SIG-M5 (cell line): ENCODE measurements around the gene CLEC19A.

Experiments used
- DNase-seq: peaks from one replicate; lab custom pipeline; 2025; lab: John Stamatoyannopoulos, UW

The CLEC19A gene

DNA sequence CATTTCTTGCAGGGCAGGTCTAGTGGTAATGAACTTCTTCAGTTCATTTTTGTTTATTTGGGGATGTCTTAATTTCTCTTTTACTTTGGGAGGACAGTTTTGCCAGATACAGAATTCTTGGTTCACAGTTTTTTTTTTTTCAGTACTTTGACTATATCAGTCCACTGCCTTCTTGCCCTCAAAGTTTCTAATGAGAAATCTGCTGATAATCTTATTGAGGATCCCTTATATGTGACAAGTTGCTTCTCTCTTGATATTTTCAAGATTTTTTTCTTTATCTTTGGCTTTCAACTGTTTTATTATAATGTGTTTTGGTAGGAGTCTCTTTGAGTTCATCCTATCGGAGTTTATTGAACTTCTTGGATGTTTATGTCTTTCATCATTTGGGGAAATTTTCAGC is 42.8 kb downstream of the CLEC19A start:
- no peak for DNase-seq

DNA sequence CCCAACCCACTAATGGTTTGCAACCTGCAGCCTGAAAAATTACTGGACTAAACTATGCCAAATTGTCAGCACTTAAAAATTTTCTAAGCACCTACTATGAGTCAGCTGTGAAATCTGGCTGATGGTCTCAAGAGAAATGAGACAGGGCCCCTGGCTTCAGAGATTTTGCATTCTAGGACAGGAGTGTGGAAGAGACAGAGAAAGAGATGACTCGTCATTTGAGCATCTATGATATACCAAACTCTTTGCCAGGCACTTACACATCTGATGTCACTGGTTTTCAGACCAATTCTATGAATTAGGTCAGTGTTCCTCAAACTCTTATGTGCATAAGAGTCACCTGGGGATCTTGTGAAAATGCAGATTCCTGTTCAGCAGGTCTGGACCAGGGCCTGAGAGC is 44.4 kb downstream of the CLEC19A start:
- no peak for DNase-seq

DNA sequence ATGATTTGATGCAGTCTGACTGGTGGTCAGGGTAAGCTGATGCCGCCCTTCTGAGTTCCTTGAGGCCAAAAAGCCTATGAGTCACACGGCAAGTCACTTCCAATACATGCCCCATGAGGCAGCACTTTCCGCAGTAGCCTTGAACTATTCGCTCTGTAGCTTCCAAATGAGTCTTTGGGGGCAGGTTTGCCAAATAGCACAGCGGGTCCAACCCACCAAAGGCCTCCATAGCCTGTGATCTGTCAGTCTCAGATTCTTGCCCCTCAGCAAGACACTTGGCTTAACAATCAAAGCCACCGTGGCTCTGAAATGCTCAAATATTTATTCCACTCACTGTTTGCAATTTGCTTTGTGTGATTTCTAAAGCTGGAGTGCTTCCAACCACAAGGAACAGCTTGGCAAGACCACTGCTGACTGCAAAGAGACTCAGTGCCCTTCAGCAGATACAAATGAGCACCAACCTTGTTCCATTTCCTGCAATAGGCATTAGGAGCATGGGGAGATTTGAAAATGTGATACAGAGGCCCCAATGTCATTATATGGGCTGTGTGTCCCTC is 45.4 kb downstream of the CLEC19A start:
- DNase-seq, result no peak

DNA sequence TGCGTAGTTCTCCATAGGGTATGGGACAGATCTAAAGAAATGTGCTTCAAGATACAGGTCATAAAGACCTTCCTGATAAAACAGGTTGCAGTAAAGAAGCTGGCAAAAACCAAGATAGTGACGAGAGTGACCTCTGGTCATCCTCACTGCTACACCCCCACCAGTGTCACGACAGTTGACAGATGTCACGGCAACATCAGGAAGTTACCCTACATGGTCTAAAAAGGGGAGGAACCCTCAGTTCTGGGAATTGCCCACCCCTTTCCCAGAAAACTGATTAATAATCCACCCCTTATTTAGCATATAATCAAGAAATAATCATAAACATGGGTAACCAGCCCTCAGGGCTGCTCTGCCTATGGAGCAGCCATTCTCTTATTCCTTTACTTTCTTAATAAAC is 46.3 kb downstream of the CLEC19A start:
- DNase-seq, result no peak

DNA sequence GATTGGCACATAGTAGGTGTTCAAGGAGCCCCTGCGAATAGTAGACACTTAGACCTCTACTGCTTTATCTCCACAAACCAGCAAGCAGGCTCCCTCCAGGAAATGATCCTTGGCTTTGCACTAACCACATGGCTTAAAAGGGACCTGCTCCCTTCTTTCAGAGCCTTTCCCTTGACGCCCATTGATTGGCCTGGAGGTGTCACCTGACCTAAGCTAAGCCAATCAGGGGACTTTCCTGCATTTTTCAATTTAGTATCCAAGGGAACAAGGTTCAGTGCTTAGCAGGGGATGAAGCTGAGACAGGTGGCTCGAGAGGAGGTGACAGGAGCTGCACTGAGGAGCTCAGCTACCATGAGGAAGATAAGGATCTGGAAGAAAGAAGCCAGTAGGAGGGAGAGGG is 52.8 kb downstream of the CLEC19A start:
- DNase-seq, result no peak

DNA sequence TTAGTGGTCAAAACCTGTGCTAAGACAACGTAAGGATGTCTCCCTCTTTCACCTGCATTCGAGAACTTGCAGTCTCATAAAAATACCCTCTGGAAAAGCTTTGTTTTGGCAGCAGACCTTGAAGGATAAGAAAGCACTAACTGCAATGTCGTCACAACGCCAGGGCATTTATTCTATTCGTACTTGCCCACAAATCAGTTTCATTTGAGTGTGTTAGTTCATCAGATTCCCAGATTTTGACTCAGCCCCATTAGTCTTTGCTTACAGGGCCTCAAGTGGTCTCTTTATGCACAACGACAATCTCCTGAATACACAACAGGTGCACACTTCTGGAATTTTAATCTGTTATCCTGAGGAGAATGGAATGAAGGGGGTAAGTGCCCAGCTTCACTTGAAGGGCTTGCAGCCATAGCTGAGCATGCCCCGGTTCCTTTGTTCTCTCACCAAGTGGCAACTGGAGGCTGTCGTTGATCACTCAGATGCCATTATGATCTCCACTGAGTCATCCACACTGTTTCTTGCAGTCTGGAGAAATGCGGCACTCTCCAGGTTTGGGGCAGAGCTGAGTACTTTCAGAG is 58.8 kb downstream of the CLEC19A start:
- DNase-seq, result no peak

DNA sequence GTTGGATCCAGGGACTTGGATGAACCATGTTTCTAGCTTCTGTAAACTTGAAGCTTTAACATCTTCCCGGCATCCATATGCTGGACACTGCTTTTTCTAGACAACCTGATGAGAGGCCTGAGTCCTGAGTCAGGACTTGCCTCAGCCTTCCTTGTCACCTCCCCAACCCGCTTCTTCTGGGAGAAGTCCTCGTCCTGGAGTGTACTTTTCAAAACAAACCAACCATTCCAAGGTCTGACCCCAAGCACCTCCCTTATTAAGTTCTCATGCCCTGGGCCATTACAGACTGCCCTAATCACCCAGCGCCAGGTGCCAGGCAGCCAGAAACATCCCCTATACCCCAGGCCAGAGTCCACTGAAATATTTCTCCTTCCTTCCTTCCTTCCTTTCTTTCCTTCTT is 59.4 kb downstream of the CLEC19A start:
- DNase-seq, result no peak

DNA sequence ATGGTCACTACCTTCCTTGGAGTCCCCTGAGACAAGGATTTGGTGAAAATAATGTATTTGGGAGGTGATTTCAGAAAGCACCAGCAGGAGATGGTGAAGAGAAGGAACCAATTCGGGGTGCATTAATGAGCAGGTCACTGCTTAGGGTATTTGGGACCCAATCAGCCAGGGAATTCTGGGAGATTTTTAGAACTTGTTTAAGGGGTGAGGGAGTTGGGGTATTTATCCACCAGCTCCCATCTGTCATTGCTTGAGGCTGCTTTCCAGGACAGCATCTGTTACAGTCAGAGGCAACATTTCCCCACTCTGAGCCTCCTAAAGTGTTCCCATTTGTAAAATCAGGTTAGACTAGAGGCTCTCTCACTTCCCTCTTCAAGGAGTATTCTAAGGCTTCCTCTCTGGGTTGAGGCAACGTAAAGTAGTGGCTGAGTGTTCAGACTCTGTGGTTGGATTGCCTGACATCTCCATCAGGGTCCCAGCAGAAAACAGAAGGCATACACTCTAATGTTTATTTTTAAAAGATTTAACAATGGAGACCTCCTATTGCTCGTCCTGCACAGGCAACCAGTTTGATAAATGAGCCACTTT is 60.9 kb downstream of the CLEC19A start:
- no peak for DNase-seq

DNA sequence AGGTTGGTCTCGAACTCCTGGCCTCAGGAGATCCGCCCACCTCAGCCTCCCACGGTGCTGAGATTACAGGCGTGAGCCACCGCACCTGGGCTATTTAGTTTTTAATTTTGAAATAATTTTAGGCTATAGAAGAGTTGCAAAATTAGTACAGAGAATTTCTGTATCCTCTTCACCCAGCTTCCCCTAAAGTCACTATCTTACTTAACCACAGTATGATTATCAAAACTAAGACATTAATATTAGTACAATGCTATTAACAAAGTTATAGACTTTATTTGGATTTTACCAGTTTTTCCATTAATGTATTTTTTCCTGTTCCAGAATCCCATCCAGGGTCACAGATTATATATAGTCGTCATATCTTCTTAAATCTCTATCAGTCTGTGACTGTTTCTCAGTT is 62.6 kb downstream of the CLEC19A start:
- DNase-seq, result no peak

DNA sequence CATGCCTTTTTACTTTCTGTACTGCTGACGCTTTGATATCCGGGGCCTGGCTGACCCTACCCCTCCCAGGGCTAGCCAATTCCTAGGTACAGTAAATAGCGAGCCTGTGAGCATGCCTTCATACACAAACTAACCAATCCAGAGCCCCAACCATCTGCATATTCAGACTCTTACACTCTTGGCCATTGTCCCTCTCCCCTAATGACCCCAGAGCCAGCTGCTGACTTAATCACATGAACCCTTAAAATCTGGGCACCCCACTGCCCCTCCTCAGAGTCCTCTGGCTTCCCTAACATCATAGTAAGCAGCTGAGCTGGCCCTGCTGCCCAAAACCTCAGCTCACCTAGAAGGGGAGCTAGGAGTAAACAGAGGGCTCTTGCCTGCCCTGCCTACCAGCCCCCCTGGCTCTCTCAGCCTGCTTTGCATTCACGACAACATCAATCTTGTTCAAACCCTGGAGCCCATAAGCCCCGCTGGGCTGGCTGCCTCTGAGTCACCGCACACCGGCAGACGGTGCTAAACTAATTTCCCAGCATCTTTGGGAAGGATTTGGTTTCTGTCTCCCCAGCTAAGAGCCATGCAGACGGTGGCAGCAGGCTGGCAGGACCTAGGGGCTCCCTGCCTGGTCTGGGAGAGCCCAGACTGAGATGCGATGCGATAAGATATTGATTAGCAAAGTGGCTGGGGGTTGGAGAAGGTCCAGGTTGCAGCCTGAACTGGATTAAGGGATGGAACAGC is 63.2 kb downstream of the CLEC19A start:
- DNase-seq, result no peak

DNA sequence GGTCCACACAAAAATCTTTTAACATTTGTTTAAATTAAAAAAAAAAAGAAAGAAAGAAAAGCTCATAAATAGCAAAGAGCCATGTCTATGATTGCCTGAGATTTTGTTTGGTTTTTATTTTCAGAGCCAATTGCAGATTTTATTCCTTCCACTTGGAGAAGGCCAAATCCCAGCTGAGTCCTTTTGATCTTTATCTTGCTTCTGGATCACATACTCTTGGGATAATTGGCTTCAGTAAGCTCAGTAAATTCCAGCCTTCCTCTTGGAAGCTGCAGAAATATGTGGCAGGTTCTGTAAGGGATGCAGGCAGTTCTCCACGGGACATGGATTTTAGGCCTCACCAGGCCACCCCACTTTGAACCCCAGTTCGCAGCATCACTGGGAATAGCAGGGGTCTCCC is 68.8 kb downstream of the CLEC19A start:
- no peak for DNase-seq

DNA sequence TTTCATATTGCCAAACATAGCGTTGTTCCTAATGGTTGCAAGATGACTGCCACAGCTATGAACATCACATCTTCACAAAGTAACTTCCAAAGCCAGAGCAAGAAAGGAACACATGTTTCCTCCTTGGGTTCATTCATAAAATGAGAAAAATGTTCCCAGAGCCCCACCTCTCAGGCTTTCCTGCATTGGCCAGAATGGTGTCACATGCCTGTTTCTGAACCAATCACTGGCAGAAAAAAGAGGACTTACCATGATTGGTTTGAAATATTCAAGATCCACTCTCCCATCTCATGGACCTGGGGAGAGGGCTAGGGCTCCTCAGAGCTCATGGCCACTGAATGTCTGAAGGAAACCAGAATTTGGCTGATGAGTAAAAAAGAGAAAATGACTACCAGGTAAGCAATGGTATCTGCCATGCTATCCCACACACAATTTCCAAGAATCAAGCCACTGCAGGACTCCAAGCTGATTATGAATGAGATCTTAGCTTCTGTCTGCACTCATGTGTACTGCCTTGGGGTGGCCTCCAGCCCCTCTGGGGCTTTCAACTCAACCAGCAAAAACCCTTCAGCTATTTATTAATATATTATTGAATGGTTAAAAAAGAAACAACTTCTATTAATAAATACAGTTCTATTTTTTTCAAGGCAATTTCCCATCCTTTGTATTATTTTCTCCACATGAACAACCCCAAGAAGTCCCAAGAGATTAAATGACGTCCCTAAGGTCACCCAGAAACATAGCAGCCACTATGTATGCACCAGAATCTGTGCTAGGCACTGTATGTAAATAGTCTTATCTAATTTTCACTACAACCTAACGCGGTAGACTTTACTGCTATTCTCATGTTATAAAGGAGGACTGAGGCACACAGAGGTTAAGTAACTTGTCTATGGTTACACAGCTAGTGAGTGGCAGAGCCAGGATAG is 70.8 kb downstream of the CLEC19A start:
- DNase-seq, result no peak

DNA sequence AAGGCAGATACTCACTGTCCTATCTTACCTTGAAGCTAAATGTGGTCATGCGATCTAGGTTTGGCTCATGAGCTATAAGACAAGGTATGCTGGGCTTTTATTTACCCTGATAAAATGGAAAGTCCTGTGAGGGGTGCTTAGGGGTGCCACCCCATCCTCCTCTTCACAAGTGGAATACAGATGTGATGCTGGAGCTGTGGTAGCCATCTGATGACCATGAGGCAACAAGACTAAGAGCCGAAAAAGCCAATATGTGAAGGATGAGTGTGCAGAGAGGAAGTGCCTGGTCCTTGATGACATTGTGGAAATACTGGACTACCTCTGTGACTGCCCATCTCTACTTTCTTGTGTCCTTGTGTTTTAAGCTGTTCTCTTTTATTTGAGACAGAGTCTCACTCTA is 74.0 kb downstream of the CLEC19A start:
- no peak for DNase-seq
